Heart right ventricle (tissue), 16 donors: ENCODE results near the gene TMEM169. TPM values are rescaled to one million over a fixed set of nuclear protein-coding genes. Genes with fewer than 3 reads are reported as not detected.

Experiments
- ATAC-seq, 8 donors: fragments of 200-7000 bp; cut with Tn5 transposase; one replicate each; pipeline ENCODE4 v1.9.1; 2020; ENCODE audit warnings: mild to moderate bottlenecking in 8 of 8, moderate library complexity in 8 of 8, moderate number of reproducible peaks in 1 of 8
- DNase-seq, 2 donors: peaks; one replicate each; pipeline ENCODE4 v3.0.0-alpha.2; 2020
- H3K27ac ChIP-seq, 10 donors: fragments of 200-600 bp; sonication (generic) in 2 of 10; one replicate each; pipeline versions ENCODE4 v1.5.0 to v1.8.0; 2020 to 2022; ENCODE audit warnings: mild to moderate bottlenecking in 3 of 10
- H3K27me3 ChIP-seq, 7 donors: fragments of 200-600 bp; one replicate each; pipeline ENCODE4 v1.8.0; 2021 to 2022; ENCODE audit warnings: mild to moderate bottlenecking in 2 of 7
- H3K36me3 ChIP-seq, 9 donors: fragments of 200-600 bp; sonication (generic) in 1 of 9; one replicate each; pipeline versions ENCODE4 v1.5.0 to v1.8.0; 2020 to 2022; ENCODE audit warnings: mild to moderate bottlenecking in 2 of 9
- H3K4me1 ChIP-seq, 9 donors: fragments of 200-600 bp; sonication (generic) in 1 of 9; one replicate each; pipeline versions ENCODE4 v1.5.0 to v1.8.0; 2020 to 2022; ENCODE audit warnings: mild to moderate bottlenecking in 4 of 9
- H3K4me3 ChIP-seq, 10 donors: fragments of 200-600 bp; sonication (generic) in 2 of 10; one replicate each; pipeline versions ENCODE4 v1.5.0 to v1.8.0; 2020 to 2022; ENCODE audit warnings: mild to moderate bottlenecking in 7 of 10, moderate library complexity in 2 of 10
- H3K9me3 ChIP-seq, 11 donors: fragments of 200-600 bp in 10 of 11; sonication (generic) in 2 of 11; one replicate each; pipeline versions ENCODE4 v1.5.0 to v1.8.0; 2013 to 2022; ENCODE audit warnings: mild to moderate bottlenecking in 2 of 11, control low read depth in 1 of 11, moderate library complexity in 1 of 11
- WGBS, 2 donors: extraction: QIAGEN DNeasy Blood & Tissue Kit; methylation state at CpG; one replicate each; pipeline ENCODE4 v1.1.7; 2013; ENCODE audit warnings: inconsistent platforms in 1 of 2; 5-methylcytosine and 5-hydroxymethylcytosine counted together
- intact Hi-C, 10 donors: fragments of 100-400 bp; cut with DNase I; formaldehyde crosslinking; loops; one replicate each; pipeline versions ENCODE4 v1.11.1 to v1.14.2; 2022
- polyA plus RNA-seq, 2 donors: library from polyadenylated mRNA; stranded (reverse); fragments of 200-250 nt; gene quantifications; one replicate each; pipeline ENCODE4 v1.2.3, GENCODE V29; 2013
- total RNA-seq, 10 donors: library from RNA; stranded (reverse); fragmentation: NEBNext Ultra II Directional in 3 of 10; extraction: Animal tissue kit (Norgen Biotek cat#: 25700) in 3 of 10; gene quantifications; one replicate each; pipeline versions ENCODE4 v1.2.1 to v1.2.4, GENCODE V29; 2021 to 2023
- TF ChIP-seq, protein P1 (sequence below), 9 donors: fragments of 200-600 bp; sonication (generic) in 2 of 9; IDR thresholded peaks; one replicate each; pipeline versions ENCODE4 v1.5.0 to v1.8.0; 2021 to 2022; ENCODE audit warnings: antibody characterized with exemption in 9 of 9, mild to moderate bottlenecking in 5 of 9, moderate library complexity in 1 of 9
- donor health status: Arrhythmogenic right ventricular cardiomyopathy.
- donor health status: ischemic (EF 13 %, LVEDD 7.1; RV severe dilation, severe dysfunction).
- donor health status: healthy with polysubstance abuse.
- donor health status: DM: no; HTN: yes; CAD: no.
- donor health status: DM: no; HTN: no; CAD: no.
- donor health status: ischemic (EF 25% LVEDD 6.9; RV normal size, moderate dysfunction).
- donor health status: ischemic (EF 25% LVEDD 5.7; RV mildly dilated, moderate dysfunction).
- donor health status: healthy.
- donor health status: DM: yes; HTN: yes; CAD: no.
- donor health status: Ischemic cardiomyopathy.
- donor health status: ischemic (EF 35%, LVEDD 5.7; RV mildly dilated, moderate dysfunction).
- donor health status: nonischemic (EF 11% LVEDD 7.7; RV severe dilation, severe dysfunction).
- donor health status: DM: yes; HTN: yes; CAD: no.
- donor health status: PGD.
- donor health status: ischemic (EF 29% LVEDD 5.4; RV normal size, mild dysfunction).
- donor health status: nonischemic (EF 23%, LVEDD 6.1; RV moderate dilation, normal function).

The TMEM169 gene
- total and polyA plus RNA-seq, 12 donors, result 0.10 to 0.97 (median 0.22) TPM; not detected in 2

DNA sequence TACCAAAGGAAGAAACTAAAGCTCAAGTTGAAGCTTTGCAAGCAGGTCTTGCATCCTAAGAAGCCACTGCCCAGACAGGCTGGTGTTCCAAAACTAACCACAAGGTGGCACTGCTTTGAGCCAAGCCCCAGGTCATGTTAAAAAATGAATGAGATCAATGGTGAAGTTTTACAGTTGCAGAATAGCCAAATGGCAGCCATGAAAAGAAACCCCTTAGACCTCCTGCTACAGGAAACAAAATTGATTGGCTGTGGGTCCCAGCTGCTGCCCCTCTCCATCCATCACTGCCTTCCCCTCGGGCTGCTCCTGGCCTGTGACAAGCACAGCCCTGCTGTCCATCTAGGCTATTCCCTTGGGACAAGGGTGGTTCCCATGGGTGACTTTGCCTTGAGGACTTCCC lies 47.7 kb upstream of the TMEM169 start:
- H3K27ac ChIP-seq, result no peak overlapping the region
- ATAC-seq (peak in 5 of 8 donors; percentile 50 to 70 (median 56)), DNase-seq (peak; percentile 44 to 54)
- no peak overlapping the region for H3K4me3 ChIP-seq
- H3K9me3 ChIP-seq, result no peaks in the 10 kb centered on the region
- peaks cover 0 to 24% (median 0%) of the 10 kb centered on the region in 9 donors for H3K36me3 ChIP-seq
- H3K27me3 ChIP-seq, result no peaks in the 10 kb centered on the region
- intact Hi-C loops, result loop anchor here in 3 of 10 donors (10.0 kb wide), 2 partner anchors 631 to 641 kb away; no protein-coding TSS in a partner anchor
- H3K4me1 ChIP-seq, result peaks cover 0 to 6% (median 0%) of the 10 kb centered on the region in 9 donors
- 65 to 67% methylated on average over 1 of the region's 1 CpG for WGBS, 2 donors
- TF ChIP-seq, protein P1, sequence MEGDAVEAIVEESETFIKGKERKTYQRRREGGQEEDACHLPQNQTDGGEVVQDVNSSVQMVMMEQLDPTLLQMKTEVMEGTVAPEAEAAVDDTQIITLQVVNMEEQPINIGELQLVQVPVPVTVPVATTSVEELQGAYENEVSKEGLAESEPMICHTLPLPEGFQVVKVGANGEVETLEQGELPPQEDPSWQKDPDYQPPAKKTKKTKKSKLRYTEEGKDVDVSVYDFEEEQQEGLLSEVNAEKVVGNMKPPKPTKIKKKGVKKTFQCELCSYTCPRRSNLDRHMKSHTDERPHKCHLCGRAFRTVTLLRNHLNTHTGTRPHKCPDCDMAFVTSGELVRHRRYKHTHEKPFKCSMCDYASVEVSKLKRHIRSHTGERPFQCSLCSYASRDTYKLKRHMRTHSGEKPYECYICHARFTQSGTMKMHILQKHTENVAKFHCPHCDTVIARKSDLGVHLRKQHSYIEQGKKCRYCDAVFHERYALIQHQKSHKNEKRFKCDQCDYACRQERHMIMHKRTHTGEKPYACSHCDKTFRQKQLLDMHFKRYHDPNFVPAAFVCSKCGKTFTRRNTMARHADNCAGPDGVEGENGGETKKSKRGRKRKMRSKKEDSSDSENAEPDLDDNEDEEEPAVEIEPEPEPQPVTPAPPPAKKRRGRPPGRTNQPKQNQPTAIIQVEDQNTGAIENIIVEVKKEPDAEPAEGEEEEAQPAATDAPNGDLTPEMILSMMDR (IDR thresholded peaks at IDR 0.05), result peak; percentile 70 to 93 (median 91)

- 95% methylated on average over 3 of the region's 3 CpGs for WGBS, 2 donors
- DNase-seq (no peak), ATAC-seq (no peak)
- intact Hi-C loops, result loop anchor here in 3 of 10 donors (10.0 kb wide), 2 partner anchors 625 to 635 kb away; no protein-coding TSS in a partner anchor
- H3K36me3 ChIP-seq, result peaks cover 0 to 44% (median 0%) of the 10 kb centered on the region in 9 donors
- no peaks in the 10 kb centered on the region for H3K27me3 ChIP-seq
- TF ChIP-seq, protein P1 (IDR thresholded peaks at IDR 0.05), result no peak
- H3K4me1 ChIP-seq, result no peaks in the 10 kb centered on the region
- H3K9me3 ChIP-seq, result no peaks in the 10 kb centered on the region
- no peak overlapping the region for H3K27ac ChIP-seq
- no peak overlapping the region for H3K4me3 ChIP-seq
These were observed 41.8 kb upstream of the TMEM169 start for GRCh38 chr2:216039918-216040317.

- Histone ChIP-seq H3K9me3 (no peaks in the 10 kb centered on the region), H3K4me3 (no peak overlapping the region), H3K27me3 (no peaks in the 10 kb centered on the region), H3K27ac (no peak overlapping the region), H3K36me3 (peaks cover 0 to 51% (median 0%) of the 10 kb centered on the region in 9 donors), H3K4me1 (no peaks in the 10 kb centered on the region)
- intact Hi-C loops, result no loop called here
- no peak for DNase-seq
- TF ChIP-seq, protein P1 (IDR thresholded peaks at IDR 0.05), result no peak
- WGBS, 2 donors, result 95 to 99% methylated on average over 2 of the region's 2 CpGs
- ATAC-seq, result no peak
These were observed 40.3 kb upstream of the TMEM169 start for GRCh38 chr2:216041438-216041837.

GRCh38 chr2:216043949-216044348 lies 37.8 kb upstream of the TMEM169 start:
- no peaks in the 10 kb centered on the region for H3K4me1 ChIP-seq
- intact Hi-C loops, result no loop called here
- H3K36me3 ChIP-seq, result peaks cover 0 to 64% (median 0%) of the 10 kb centered on the region in 9 donors
- TF ChIP-seq, protein P1 (IDR thresholded peaks at IDR 0.05), result no peak
- 97% methylated on average over 5 of the region's 5 CpGs for WGBS, 2 donors
- no peak overlapping the region for H3K4me3 ChIP-seq
- ATAC-seq (no peak), DNase-seq (no peak)
- H3K9me3 ChIP-seq, result no peaks in the 10 kb centered on the region
- H3K27ac ChIP-seq, result no peak overlapping the region
- H3K27me3 ChIP-seq, result no peaks in the 10 kb centered on the region
